Parathyroid adenoma (tissue), 2 donors: ENCODE measurements around the gene OCIAD2.

Experiments
- H2AFZ ChIP-seq: fragments of 300-600 bp; sonication (generic); one replicate; pipeline ENCODE4 v1.7.0; 2017; ENCODE audit warnings: antibody characterized with exemption, mild to moderate bottlenecking
- H3K27ac ChIP-seq: fragments of 300-600 bp; sonication (generic); one replicate; pipeline ENCODE4 v1.7.0; 2017
- H3K27me3 ChIP-seq: fragments of 300-600 bp; sonication (generic); one replicate; pipeline ENCODE4 v1.7.0; 2017; ENCODE audit warnings: low read length; ENCODE audit not compliant: control insufficient read depth, insufficient read depth
- H3K36me3 ChIP-seq: fragments of 300-600 bp; sonication (generic); one replicate; pipeline ENCODE4 v1.7.0; 2017; ENCODE audit warnings: low read length; ENCODE audit not compliant: control insufficient read depth, insufficient read depth
- H3K4me1 ChIP-seq: fragments of 300-600 bp; sonication (generic); one replicate; pipeline ENCODE4 v1.7.0; 2017; ENCODE audit warnings: control low read depth
- H3K4me2 ChIP-seq: fragments of 300-600 bp; sonication (generic); one replicate; pipeline ENCODE4 v1.7.0; 2017; ENCODE audit warnings: low read length
- H3K4me3 ChIP-seq: fragments of 300-600 bp; sonication (generic); one replicate; pipeline ENCODE4 v1.7.0; 2017; ENCODE audit warnings: low read depth, low read length
- H3K79me2 ChIP-seq: fragments of 300-600 bp; sonication (generic); one replicate; pipeline ENCODE4 v1.7.0; 2017; ENCODE audit warnings: control low read depth
- H3K9ac ChIP-seq: fragments of 300-600 bp; sonication (generic); one replicate; pipeline ENCODE4 v1.7.0; 2017; ENCODE audit warnings: mild to moderate bottlenecking
- H3K9me3 ChIP-seq: fragments of 300-600 bp; sonication (generic); one replicate; pipeline ENCODE4 v1.7.0; 2017; ENCODE audit warnings: low read length; ENCODE audit not compliant: control insufficient read depth
- CTCF ChIP-seq: fragments of 300-600 bp; sonication (generic); IDR thresholded peaks from one replicate; pipeline ENCODE4 v1.7.0; 2017; ENCODE audit warnings: antibody characterized with exemption, mild to moderate bottlenecking
- donor health status: primary hyperparathyroidism.

OCIAD2 gene

GRCh38 chr4:48912349-48912748 lies 5.8 kb upstream of the OCIAD2 start:
- Histone ChIP-seq H3K27me3 (no peaks in the 10 kb centered on the region), H3K36me3 (no peaks in the 10 kb centered on the region), H3K9me3 (no peaks in the 10 kb centered on the region), H3K9ac (no peak overlapping the region), H3K4me2 (no peak overlapping the region), H3K27ac (no peak overlapping the region), H2AFZ (no peak overlapping the region), H3K4me3 (no peak overlapping the region), H3K79me2 (no peaks in the 10 kb centered on the region), H3K4me1 (no peaks in the 10 kb centered on the region)
- TF ChIP-seq CTCF = no peak

- H3K27me3 ChIP-seq = no peaks in the 10 kb centered on the region
- H3K9ac ChIP-seq = no peak overlapping the region
- no peaks in the 10 kb centered on the region for H3K9me3 ChIP-seq
- no peak overlapping the region for H3K4me3 ChIP-seq
- no peak for TF ChIP-seq CTCF
- no peak overlapping the region for H3K4me2 ChIP-seq
- no peaks in the 10 kb centered on the region for H3K79me2 ChIP-seq
- no peaks in the 10 kb centered on the region for H3K4me1 ChIP-seq
- no peak overlapping the region for H2AFZ ChIP-seq
- no peak overlapping the region for H3K27ac ChIP-seq
- H3K36me3 ChIP-seq = no peaks in the 10 kb centered on the region
Measured at GRCh38 chr4:48910511-48910910, 3.9 kb upstream of the OCIAD2 start.

GRCh38 chr4:48909697-48910096 lies 3.1 kb upstream of the OCIAD2 start:
- Histone ChIP-seq H3K9ac (no peak overlapping the region), H3K79me2 (no peaks in the 10 kb centered on the region), H3K9me3 (no peaks in the 10 kb centered on the region), H3K4me1 (no peaks in the 10 kb centered on the region), H3K27me3 (no peaks in the 10 kb centered on the region), H3K27ac (no peak overlapping the region), H3K4me2 (no peak overlapping the region), H3K36me3 (no peaks in the 10 kb centered on the region), H3K4me3 (no peak overlapping the region), H2AFZ (no peak overlapping the region)
- no peak for TF ChIP-seq CTCF

GRCh38 chr4:48908687-48909086 lies 2.1 kb upstream of the OCIAD2 start:
- no peak overlapping the region for H3K4me3 ChIP-seq

More at GRCh38 chr4:48908687-48909086, 2.1 kb upstream of the OCIAD2 start:
- Histone ChIP-seq H3K27me3 (no peaks in the 10 kb centered on the region), H3K27ac (no peak overlapping the region), H3K36me3 (no peaks in the 10 kb centered on the region), H3K9ac (no peak overlapping the region), H3K9me3 (no peaks in the 10 kb centered on the region), H3K4me2 (no peak overlapping the region), H3K4me1 (no peaks in the 10 kb centered on the region), H2AFZ (no peak overlapping the region), H3K79me2 (no peaks in the 10 kb centered on the region)
- no peak for TF ChIP-seq CTCF
